ENCODE data around the gene LIN28B. TPM values are rescaled to one million over a fixed set of nuclear protein-coding genes. Genes with fewer than 3 reads are reported as not detected.
"Not testable (repeated sequence)": the region's sequence is repeated elsewhere in the genome, so short reads cannot be mapped to it uniquely, and the experiment has no call there.

The LIN28B gene
- polyA plus RNA-seq, 1 experiment = not detected

DNA sequence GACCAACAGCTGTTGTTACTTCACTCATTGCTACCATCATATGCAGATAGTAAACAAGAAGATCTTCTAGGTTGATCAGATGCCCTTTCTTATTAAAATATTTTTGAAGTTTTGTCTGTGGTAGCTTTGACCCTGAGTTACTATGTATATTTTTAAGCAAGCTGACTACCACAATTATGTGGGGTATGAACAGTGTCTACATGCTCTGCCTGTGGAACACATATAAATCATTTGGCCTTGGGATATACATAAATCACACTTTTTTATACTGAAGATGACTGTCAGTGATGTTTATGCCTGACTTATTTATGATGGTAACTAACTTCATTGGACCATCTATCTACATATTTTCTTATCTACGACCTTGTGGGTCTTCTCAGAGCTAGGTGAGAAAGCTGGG, 44.2 kb downstream of the LIN28B start:
- CTCF ChIA-PET = interaction anchor here (0.9 kb wide), 1 partner anchor 77 kb away, joined by 4 read pairs; no protein-coding TSS in a partner anchor
- DNase-seq (ENCODE audit: low read depth) = no peak
- POLR2A ChIA-PET = no interaction called here
- Histone ChIP-seq H3K27me3 (ENCODE audit: control insufficient read depth, insufficient read depth, low read length) (no peaks in the 10 kb centered on the region), H3K36me3 (ENCODE audit: control insufficient read depth, insufficient read depth, low read length) (no peaks in the 10 kb centered on the region), H3K4me3 (ENCODE audit: low read depth, low read length) (no peak overlapping the region)
- TF ChIP-seq, protein P1, sequence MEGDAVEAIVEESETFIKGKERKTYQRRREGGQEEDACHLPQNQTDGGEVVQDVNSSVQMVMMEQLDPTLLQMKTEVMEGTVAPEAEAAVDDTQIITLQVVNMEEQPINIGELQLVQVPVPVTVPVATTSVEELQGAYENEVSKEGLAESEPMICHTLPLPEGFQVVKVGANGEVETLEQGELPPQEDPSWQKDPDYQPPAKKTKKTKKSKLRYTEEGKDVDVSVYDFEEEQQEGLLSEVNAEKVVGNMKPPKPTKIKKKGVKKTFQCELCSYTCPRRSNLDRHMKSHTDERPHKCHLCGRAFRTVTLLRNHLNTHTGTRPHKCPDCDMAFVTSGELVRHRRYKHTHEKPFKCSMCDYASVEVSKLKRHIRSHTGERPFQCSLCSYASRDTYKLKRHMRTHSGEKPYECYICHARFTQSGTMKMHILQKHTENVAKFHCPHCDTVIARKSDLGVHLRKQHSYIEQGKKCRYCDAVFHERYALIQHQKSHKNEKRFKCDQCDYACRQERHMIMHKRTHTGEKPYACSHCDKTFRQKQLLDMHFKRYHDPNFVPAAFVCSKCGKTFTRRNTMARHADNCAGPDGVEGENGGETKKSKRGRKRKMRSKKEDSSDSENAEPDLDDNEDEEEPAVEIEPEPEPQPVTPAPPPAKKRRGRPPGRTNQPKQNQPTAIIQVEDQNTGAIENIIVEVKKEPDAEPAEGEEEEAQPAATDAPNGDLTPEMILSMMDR (IDR thresholded peaks at IDR 0.05; ENCODE audit: insufficient read depth, low read depth, low read length) = no peak

DNA sequence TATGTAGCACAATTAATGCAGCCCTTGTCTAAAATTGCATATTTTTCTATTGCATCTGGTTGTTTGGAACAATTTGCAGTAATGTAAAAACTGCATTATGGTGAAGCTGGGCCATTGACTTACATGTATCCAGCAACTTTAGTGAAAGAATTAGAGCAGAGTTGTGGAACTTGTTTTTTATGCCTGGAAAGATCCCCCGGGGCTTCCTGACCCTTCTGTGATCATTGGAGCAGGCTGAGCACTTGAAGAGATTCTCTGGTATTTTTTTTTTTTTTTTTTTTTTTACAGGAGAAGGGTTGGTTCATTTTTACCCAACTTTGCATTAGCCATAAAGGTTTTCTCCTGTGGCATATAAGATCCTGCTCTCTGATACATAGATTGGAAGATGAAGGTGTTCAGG, 45.0 kb downstream of the LIN28B start:
- ChIA-PET CTCF (no interaction called here), POLR2A (no interaction called here)

DNA sequence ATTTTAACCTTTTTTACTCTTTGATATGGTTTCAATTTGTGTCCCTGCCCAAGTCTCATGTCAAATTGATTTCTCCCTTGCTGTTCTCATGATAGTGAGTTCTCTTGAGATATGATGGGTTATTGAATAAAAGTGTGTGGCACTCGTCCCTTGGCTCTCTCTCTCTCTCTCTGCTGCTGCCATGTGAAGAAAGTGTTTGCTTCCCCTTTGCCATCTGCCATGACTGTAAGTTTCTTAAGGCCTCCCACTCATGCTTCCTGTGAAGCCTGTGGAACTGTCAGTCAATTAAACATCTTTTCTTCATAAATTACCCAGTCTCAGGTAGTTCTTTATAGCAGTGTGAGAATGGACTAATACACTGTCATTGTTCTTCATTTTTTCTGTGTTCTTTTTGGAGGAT, 48.5 kb downstream of the LIN28B start:
- no peak for DNase-seq (ENCODE audit: low read depth)
- Histone ChIP-seq H3K27me3 (ENCODE audit: control insufficient read depth, insufficient read depth, low read length) (no peaks in the 10 kb centered on the region), H3K36me3 (ENCODE audit: control insufficient read depth, insufficient read depth, low read length) (no peaks in the 10 kb centered on the region), H3K4me3 (ENCODE audit: low read depth, low read length) (no peak overlapping the region)
- TF ChIP-seq, protein P1 (IDR thresholded peaks at IDR 0.05; ENCODE audit: insufficient read depth, low read depth, low read length) = no peak
- POLR2A ChIA-PET = no interaction called here
- CTCF ChIA-PET = no interaction called here

More for the DNA sequence above, 45.0 kb downstream of the LIN28B start:
- Histone ChIP-seq H3K4me3 (ENCODE audit: low read depth, low read length) (no peak overlapping the region), H3K36me3 (ENCODE audit: control insufficient read depth, insufficient read depth, low read length) (no peaks in the 10 kb centered on the region), H3K27me3 (ENCODE audit: control insufficient read depth, insufficient read depth, low read length) (no peaks in the 10 kb centered on the region)
- TF ChIP-seq, protein P1 (IDR thresholded peaks at IDR 0.05; ENCODE audit: insufficient read depth, low read depth, low read length) = no peak
- DNase-seq (ENCODE audit: low read depth) = no peak

DNA sequence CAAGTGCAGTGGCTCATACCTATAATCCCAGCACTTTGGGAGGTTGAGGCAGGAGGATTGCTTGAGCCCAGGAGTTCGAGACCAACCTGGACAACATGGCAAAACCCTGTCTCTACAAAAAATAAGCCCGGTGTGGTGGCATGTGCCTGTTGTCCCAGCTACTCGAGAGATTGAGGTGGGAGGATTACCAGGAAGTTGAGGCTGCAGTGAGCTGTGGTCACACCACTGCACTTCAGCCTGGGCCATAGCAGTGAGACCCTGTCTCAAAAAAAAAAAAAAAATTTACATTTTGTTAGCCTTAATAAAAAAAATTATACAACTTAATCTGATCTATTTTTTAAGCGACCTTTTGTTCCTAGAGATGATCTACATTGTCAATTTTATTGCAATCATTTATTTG, 56.6 kb downstream of the LIN28B start:
- CTCF ChIA-PET = interaction anchor here (0.6 to 3.7 kb wide), 2 partner anchors 64 to 1239 kb away, joined by 3 to 14 read pairs; no protein-coding TSS in a partner anchor
- H3K4me3 ChIP-seq (ENCODE audit: low read depth, low read length); DNase-seq (ENCODE audit: low read depth); H3K36me3 ChIP-seq (ENCODE audit: control insufficient read depth, insufficient read depth, low read length); H3K27me3 ChIP-seq (ENCODE audit: control insufficient read depth, insufficient read depth, low read length); POLR2A ChIA-PET: not testable (repeated sequence)

DNA sequence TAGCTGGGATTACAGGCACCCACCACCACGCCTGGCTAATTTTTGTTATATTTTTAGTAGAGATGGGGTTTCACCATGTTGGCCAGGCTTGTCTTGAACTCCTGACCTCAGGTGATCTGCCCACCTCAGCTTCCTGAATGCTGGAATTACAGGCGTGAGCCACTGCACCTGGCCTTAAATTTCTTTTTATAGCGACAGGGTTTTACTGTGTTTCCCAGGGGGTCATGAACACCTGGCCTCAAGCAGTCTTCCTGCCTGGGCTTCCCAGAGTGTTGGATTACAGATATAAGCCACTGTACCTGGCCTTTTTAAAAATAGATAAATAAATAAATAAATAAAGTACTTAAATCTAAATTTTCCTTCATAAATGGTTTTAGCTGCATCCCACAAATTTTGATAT, 57.5 kb downstream of the LIN28B start:
- Histone ChIP-seq H3K27me3 (ENCODE audit: control insufficient read depth, insufficient read depth, low read length) (no peaks in the 10 kb centered on the region), H3K36me3 (ENCODE audit: control insufficient read depth, insufficient read depth, low read length) (no peaks in the 10 kb centered on the region), H3K4me3 (ENCODE audit: low read depth, low read length) (no peak overlapping the region)
- POLR2A ChIA-PET = interaction anchor here (0.6 kb wide), 1 partner anchor 30 kb away, joined by 4 read pairs; no protein-coding TSS in a partner anchor
- TF ChIP-seq, protein P1 (IDR thresholded peaks at IDR 0.05; ENCODE audit: insufficient read depth, low read depth, low read length) = no peak
- CTCF ChIA-PET = interaction anchor here (3.7 kb wide), 1 partner anchor 63 kb away, joined by 14 read pairs; no protein-coding TSS in a partner anchor
- no peak for DNase-seq (ENCODE audit: low read depth)

DNA sequence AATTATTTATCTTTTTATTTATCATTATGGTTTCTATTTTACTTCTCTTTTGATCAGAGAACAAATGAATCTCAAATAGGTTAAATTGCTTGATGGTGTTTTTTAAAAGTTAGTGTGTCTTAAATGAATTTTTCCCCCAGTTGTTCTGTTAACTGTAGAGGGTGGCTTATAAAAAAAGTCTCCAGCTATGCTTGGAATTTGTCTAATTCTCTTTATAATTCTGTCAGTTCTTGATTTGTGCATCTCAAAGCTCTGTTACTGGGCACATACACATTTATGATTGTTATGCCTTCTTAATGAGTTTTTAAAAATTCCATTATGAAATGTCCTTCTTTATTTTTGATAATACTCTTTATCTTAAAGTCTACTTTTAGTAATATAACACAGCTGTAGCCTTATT, 58.0 kb downstream of the LIN28B start:
- no peak for DNase-seq (ENCODE audit: low read depth)
- H3K4me3 ChIP-seq (ENCODE audit: low read depth, low read length) = no peak overlapping the region
- ChIA-PET CTCF (interaction anchor here (0.7 to 3.7 kb wide), 2 partner anchors 33 to 63 kb away, joined by 3 to 14 read pairs; no protein-coding TSS in a partner anchor), POLR2A (interaction anchor here (0.6 kb wide), 1 partner anchor 29 kb away, joined by 4 read pairs; no protein-coding TSS in a partner anchor)
- no peaks in the 10 kb centered on the region for H3K27me3 ChIP-seq (ENCODE audit: control insufficient read depth, insufficient read depth, low read length)
- H3K36me3 ChIP-seq (ENCODE audit: control insufficient read depth, insufficient read depth, low read length) = no peaks in the 10 kb centered on the region
- TF ChIP-seq, protein P1 (IDR thresholded peaks at IDR 0.05; ENCODE audit: insufficient read depth, low read depth, low read length) = no peak

Measured in BJ (cell line).